Psoas muscle (tissue), 8 donors: ENCODE results near the gene NPLOC4. TPM values are rescaled to one million over a fixed set of nuclear protein-coding genes. Genes with fewer than 3 reads are reported as not detected.
A peak's percentile ranks its signal among the peaks of the same experiment; 100 is the strongest.

Source experiments
- ATAC-seq, 4 donors: fragments of 200-7000 bp; cut with Tn5 transposase; one replicate each; pipeline ENCODE4 v1.9.1; 2020; ENCODE audit warnings: moderate library complexity in 3 of 4, mild to moderate bottlenecking in 2 of 4
- DNase-seq, 2 donors: peaks; one replicate each; pipeline ENCODE4 v3.0.0-alpha.2; 2020
- H3K27ac ChIP-seq: fragments of 200-600 bp; one replicate; pipeline ENCODE4 v1.8.0; 2022
- H3K27me3 ChIP-seq, 3 donors: fragments of 200-600 bp in 1 of 3; one replicate each; pipeline versions ENCODE4 v1.6.1 to v1.8.0; 2013 to 2022; ENCODE audit warnings: low read length in 2 of 3, mild to moderate bottlenecking in 2 of 3, moderate library complexity in 1 of 3; ENCODE audit not compliant: insufficient read depth in 3 of 3
- H3K36me3 ChIP-seq, 2 donors: fragments of 200-600 bp in 1 of 2; one replicate each; pipeline versions ENCODE4 v1.6.1 to v1.8.0; 2013 to 2022; ENCODE audit warnings: low read depth in 1 of 2, mild to moderate bottlenecking in 1 of 2, moderate library complexity in 1 of 2; ENCODE audit not compliant: insufficient read depth in 1 of 2
- H3K4me1 ChIP-seq: fragments of 200-600 bp; one replicate; pipeline ENCODE4 v1.8.0; 2022
- H3K4me3 ChIP-seq: fragments of 200-600 bp; one replicate; pipeline ENCODE4 v1.8.0; 2022; ENCODE audit warnings: mild to moderate bottlenecking
- H3K9me3 ChIP-seq: fragments of 200-600 bp; one replicate; pipeline ENCODE4 v1.8.0; 2022
- WGBS, 3 donors: extraction: QIAGEN DNeasy Blood & Tissue Kit; methylation state at CpG; one replicate each; pipeline versions ENCODE4 v1.1.6 to v1.1.7; 2013; 5-methylcytosine and 5-hydroxymethylcytosine counted together
- intact Hi-C, 2 donors: fragments of 100-400 bp; cut with DNase I; formaldehyde crosslinking; loops; one replicate each; pipeline versions ENCODE4 v1.11.0 to v1.14.2; 2022
- polyA plus RNA-seq, 3 donors: library from polyadenylated mRNA; stranded (reverse); fragments of 200-250 nt; gene quantifications; one replicate each; pipeline ENCODE4 v1.2.3, GENCODE V29; 2013
- total RNA-seq, 4 donors: library from RNA; stranded (reverse); fragmentation: NEBNext Ultra II Directional in 2 of 4; extraction: Animal tissue kit (Norgen Biotek cat#: 25700) in 2 of 4; gene quantifications; one replicate each; pipeline versions ENCODE4 v1.2.1 to v1.2.4, GENCODE V29; 2021 to 2023
- TF ChIP-seq, protein P1 (sequence below): fragments of 200-600 bp; IDR thresholded peaks from one replicate; pipeline ENCODE4 v1.8.0; 2022; ENCODE audit warnings: antibody characterized with exemption
- donor health status: healthy with polysubstance abuse.
- donor health status: DM: no; HTN: no; CAD: no; lungs with moderate emphysema.
- donor health status: Bipolar disorder and iron deficiency.
- donor health status: healthy.
- donor health status: DM: yes; HTN: yes; CAD: no.
- donor health status: DM: no; HTN: no; CAD: no.
- donor health status: DM: no; HTN: no; CAD: no.
- donor health status: DM: yes; HTN: yes; CAD: no.

Gene NPLOC4
- total and polyA plus RNA-seq, 7 donors = 87.3 to 414 (median 204) TPM

GRCh38 chr17:81539571-81539900 lies 97.4 kb downstream of the NPLOC4 start:
- H3K36me3 ChIP-seq = peaks cover 12 to 48% of the 10 kb centered on the region in 2 donors
- intact Hi-C loops = loop anchor here (5.0 to 10.0 kb wide), 2 partner anchors 395 to 397 kb away; no protein-coding TSS in a partner anchor
- no peak overlapping the region for H3K4me3 ChIP-seq
- ATAC-seq = no peak
- 76 to 87% (median 82%) methylated on average over 10 of the region's 10 CpGs for WGBS, 3 donors
- no peaks in the 10 kb centered on the region for H3K9me3 ChIP-seq
- peaks cover 0 to 24% (median 11%) of the 10 kb centered on the region in 3 donors for H3K27me3 ChIP-seq
- H3K4me1 ChIP-seq = peaks cover 15% of the 10 kb centered on the region
- TF ChIP-seq, protein P1, sequence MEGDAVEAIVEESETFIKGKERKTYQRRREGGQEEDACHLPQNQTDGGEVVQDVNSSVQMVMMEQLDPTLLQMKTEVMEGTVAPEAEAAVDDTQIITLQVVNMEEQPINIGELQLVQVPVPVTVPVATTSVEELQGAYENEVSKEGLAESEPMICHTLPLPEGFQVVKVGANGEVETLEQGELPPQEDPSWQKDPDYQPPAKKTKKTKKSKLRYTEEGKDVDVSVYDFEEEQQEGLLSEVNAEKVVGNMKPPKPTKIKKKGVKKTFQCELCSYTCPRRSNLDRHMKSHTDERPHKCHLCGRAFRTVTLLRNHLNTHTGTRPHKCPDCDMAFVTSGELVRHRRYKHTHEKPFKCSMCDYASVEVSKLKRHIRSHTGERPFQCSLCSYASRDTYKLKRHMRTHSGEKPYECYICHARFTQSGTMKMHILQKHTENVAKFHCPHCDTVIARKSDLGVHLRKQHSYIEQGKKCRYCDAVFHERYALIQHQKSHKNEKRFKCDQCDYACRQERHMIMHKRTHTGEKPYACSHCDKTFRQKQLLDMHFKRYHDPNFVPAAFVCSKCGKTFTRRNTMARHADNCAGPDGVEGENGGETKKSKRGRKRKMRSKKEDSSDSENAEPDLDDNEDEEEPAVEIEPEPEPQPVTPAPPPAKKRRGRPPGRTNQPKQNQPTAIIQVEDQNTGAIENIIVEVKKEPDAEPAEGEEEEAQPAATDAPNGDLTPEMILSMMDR = no peak
- DNase-seq = no peak
- no peak overlapping the region for H3K27ac ChIP-seq

DNA sequence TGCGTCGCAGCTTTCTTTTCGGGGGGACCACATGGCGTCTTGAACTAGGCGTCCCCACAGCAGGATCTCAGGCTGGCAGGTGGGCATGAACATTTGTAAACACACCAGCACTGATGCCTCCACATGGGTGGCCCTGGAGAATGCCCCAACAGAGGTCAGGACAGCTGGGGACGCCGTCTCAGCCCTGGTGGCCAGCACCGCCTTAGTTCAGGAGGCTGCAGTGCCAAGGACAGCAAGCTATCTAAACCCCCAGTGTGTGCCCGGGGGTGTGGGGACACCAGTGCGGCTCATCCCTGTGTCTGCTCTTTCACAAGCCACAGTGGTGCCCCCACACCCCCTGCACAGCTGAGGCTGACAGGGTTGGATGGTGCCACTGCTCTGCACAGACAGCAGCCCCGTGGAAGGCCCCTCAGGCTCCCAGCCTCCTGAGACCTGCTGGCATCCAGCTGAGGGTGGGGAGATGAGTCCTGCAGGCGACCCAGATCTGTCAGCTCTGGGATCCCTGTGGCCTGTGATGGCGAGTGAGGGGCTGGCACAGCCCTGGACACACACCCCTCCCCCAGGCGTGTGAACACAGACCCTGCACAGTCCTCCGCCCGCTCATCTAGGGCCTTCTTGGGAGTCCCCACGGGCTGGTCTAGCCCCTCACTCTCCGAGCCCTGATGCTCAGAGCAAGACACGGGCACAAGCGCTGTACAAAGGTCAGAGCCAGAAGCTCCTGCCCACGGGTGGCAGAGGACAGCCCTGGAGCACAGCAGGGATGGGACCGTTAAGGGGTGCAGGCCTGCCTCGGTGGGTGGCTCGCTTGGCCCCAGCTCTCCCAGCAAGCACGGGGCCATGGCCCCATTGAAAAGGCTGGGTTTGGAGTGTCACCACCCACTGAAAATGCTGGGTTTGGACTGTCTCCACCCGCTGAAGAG lies 98.0 kb downstream of the NPLOC4 start:
- Histone ChIP-seq H3K9me3 (no peaks in the 10 kb centered on the region), H3K36me3 (peaks cover 10 to 41% of the 10 kb centered on the region in 2 donors), H3K27ac (no peak overlapping the region), H3K4me1 (peaks cover 15% of the 10 kb centered on the region), H3K27me3 (peaks cover 0 to 30% (median 11%) of the 10 kb centered on the region in 3 donors), H3K4me3 (no peak overlapping the region)
- WGBS, 3 donors = 70 to 78% (median 71%) methylated on average over 25 to 26 of the region's 26 CpGs
- intact Hi-C loops = loop anchor here (5.0 to 10.0 kb wide), 2 partner anchors 394 to 397 kb away; no protein-coding TSS in a partner anchor
- TF ChIP-seq, protein P1 = no peak
- ATAC-seq = peak in 1 of 4 donors; percentile 3
- no peak for DNase-seq

- Histone ChIP-seq H3K36me3 (peaks cover 8 to 32% of the 10 kb centered on the region in 2 donors), H3K27ac (no peak overlapping the region)
Measured at GRCh38 chr17:81537856-81538555, 98.9 kb downstream of the NPLOC4 start.

DNA sequence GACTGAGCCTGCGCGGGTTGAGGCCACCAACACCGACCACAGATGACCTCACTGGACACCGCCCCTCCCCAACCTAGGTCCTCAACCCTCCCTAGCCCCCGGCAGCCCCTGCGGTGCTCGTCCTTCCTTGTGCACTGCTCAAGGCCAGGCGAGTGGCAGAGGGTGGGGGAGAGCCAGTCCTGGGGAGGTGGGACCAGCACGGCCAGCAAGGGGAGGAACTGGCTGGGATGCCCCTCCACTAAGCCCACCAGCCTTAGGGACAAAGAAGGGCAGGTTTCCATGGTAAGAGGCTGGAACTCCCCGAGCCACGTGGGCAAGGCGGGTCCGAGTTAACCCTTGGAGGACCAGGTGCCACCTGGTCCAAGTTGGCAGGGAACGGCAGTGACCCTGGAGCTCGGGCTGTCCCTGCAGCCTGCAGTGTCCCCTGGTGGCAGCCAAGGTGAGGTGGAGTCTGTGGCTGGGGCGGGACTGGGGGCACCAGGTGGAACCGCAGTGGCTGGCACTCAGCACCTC lies 99.5 kb downstream of the NPLOC4 start:
- 1 to 7% (median 3%) methylated on average over 15 to 17 of the region's 17 CpGs for WGBS, 3 donors
- Histone ChIP-seq H3K4me3 (no peak overlapping the region), H3K9me3 (no peaks in the 10 kb centered on the region), H3K36me3 (peaks cover 5 to 26% of the 10 kb centered on the region in 2 donors), H3K27me3 (peaks cover 0 to 37% (median 11%) of the 10 kb centered on the region in 3 donors), H3K27ac (no peak overlapping the region), H3K4me1 (peaks cover 15% of the 10 kb centered on the region)
- intact Hi-C loops = loop anchor here (2.0 to 10.0 kb wide), 3 partner anchors 285 to 395 kb away; no protein-coding TSS in a partner anchor
- ATAC-seq = peak; percentile 71 to 89 (median 78)
- peak; percentile 59 to 83 for DNase-seq
- TF ChIP-seq, protein P1 = peak; percentile 79

More at GRCh38 chr17:81537856-81538555, 98.9 kb downstream of the NPLOC4 start:
- Histone ChIP-seq H3K27me3 (peaks cover 0 to 37% (median 11%) of the 10 kb centered on the region in 3 donors), H3K4me1 (peaks cover 15% of the 10 kb centered on the region), H3K9me3 (no peaks in the 10 kb centered on the region), H3K4me3 (no peak overlapping the region)
- TF ChIP-seq, protein P1 = no peak
- intact Hi-C loops = loop anchor here (2.0 to 10.0 kb wide), 3 partner anchors 285 to 396 kb away; no protein-coding TSS in a partner anchor
- ATAC-seq = peak; percentile 60 to 86 (median 84)
- 24 to 39% (median 35%) methylated on average over 21 to 26 of the region's 26 CpGs for WGBS, 3 donors
- DNase-seq = peak; percentile 11 to 79
